ENCODE data around the gene ARHGAP18.

- TF ChIP-seq EP300 (IDR thresholded peaks at IDR 0.05; ENCODE audit: borderline replicate concordance in 1 of 2, low read depth in 1 of 2, low read length in 1 of 2) (no peak), CTCF (IDR thresholded peaks at IDR 0.05) (no peak), MXI1 (IDR thresholded peaks at IDR 0.05; ENCODE audit: low read depth, low read length) (no peak), POLR2AphosphoS5 (IDR thresholded peaks at IDR 0.05; ENCODE audit: low read depth, low read length) (no peak), USF1 (IDR thresholded peaks at IDR 0.05; ENCODE audit: borderline replicate concordance, low read depth) (no peak), ZBTB33 (IDR thresholded peaks at IDR 0.05; ENCODE audit: borderline replicate concordance, low read depth) (no peak), YY1 (IDR thresholded peaks at IDR 0.05; ENCODE audit: low read depth) (no peak), JUND (IDR thresholded peaks at IDR 0.05) (no peak), USF2 (IDR thresholded peaks at IDR 0.05; ENCODE audit: borderline replicate concordance, low read depth, low read length) (no peak), RFX5 (IDR thresholded peaks at IDR 0.05; ENCODE audit: low read length) (no peak), SMC3 (IDR thresholded peaks at IDR 0.05; ENCODE audit: low read depth, low read length) (no peak), SIN3A (IDR thresholded peaks at IDR 0.05; ENCODE audit: borderline replicate concordance, low read depth, low read length) (no peak), REST (IDR thresholded peaks at IDR 0.05; ENCODE audit: low read depth, low read length) (no peak), MAX (IDR thresholded peaks at IDR 0.05; ENCODE audit: low read depth) (no peak)
Observed at GRCh38 chr6:129632172-129632613, 77.8 kb downstream of the ARHGAP18 start.

Data from SK-N-SH (cell line).